ENCODE data around the gene TMEM39A.

- TF ChIP-seq CTCF (IDR thresholded peaks at IDR 0.05) (no peak), POLR2AphosphoS5 (IDR thresholded peaks at IDR 0.05) (no peak)
Observed at GRCh38 chr3:119436977-119437376, 26.4 kb downstream of the TMEM39A start.
